Measurements from ENCODE around the gene DDX49. TPM values are rescaled to one million over a fixed set of nuclear protein-coding genes. Genes with fewer than 3 reads are reported as not detected.

DDX49 gene
- total and polyA plus RNA-seq, 5 donors, result 21.2 to 30.7 (median 28.2) TPM

DNA sequence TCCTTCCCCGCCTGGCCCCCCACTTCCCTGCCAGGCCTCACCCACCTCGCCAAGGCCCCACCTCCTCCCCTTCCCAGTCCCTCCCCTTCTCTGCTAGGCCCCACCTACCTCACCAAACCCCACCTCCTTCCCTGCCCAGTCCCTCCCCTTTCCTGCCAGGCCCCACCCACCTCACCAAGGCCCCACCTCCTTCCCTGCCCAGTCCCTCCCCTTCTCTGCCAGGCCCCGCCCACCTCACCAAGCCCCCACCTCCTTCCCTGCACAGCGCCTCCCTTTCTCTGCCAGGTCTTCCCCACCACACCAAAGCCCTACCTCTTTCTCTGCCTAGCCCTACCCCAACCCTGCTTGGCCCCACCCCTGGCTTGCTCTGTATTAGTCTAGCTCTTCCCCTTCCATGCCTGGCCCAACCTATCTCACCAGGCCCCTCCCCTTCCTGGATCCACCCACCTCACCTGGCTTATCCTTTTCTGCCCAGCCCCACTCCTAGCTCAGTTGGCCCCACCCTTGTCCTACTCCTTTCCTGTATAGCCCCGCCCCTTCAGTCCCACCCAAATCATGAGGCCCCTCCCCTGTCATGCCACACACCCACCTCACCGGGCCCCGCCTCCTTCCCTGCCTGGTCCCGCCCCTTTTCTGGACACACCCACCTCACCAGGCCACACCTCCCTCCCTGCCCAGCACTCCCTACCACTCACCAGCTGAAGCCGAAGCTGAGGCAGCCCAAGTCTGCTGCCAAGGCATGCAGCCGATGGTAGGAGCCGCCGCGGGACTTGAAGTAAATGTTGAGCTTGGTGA is 39.7 kb upstream of the DDX49 start:
- peak; percentile 51 to 63 for ATAC-seq
- Histone ChIP-seq H3K27ac (ENCODE audit: low read length) (no peak overlapping the region), H3K27me3 (ENCODE audit: control insufficient read depth, insufficient read depth) (no peaks in the 10 kb centered on the region), H3K9me3 (ENCODE audit: control insufficient read depth, low read length) (no peaks in the 10 kb centered on the region), H3K4me3 (ENCODE audit: low read length) (no peak overlapping the region), H3K4me1 (ENCODE audit: control insufficient read depth, insufficient read depth, low read length) (no peaks in the 10 kb centered on the region)
- peak in 1 of 3 donors; percentile 53 for DNase-seq
- WGBS, result 74% methylated on average over 13 of the region's 13 CpGs
- intact Hi-C loops (cut with DNase I), result no loop called here

- WGBS, result 87% methylated on average over 7 of the region's 7 CpGs
- intact Hi-C loops (cut with DNase I), result no loop called here
These were observed 38.0 kb upstream of the DDX49 start for GRCh38 chr19:18881491-18881890.

GRCh38 chr19:18883526-18884304 is 35.8 kb upstream of the DDX49 start:
- no peaks in the 10 kb centered on the region for H3K4me1 ChIP-seq (ENCODE audit: control insufficient read depth, insufficient read depth, low read length)
- no peak overlapping the region for H3K4me3 ChIP-seq (ENCODE audit: low read length)
- intact Hi-C loops (cut with DNase I), result no loop called here
- no peaks in the 10 kb centered on the region for H3K9me3 ChIP-seq (ENCODE audit: control insufficient read depth, low read length)
- peak in 1 of 3 donors; percentile 37 for DNase-seq
- ATAC-seq, result no peak
- H3K27me3 ChIP-seq (ENCODE audit: control insufficient read depth, insufficient read depth), result no peaks in the 10 kb centered on the region
- no peak overlapping the region for H3K27ac ChIP-seq (ENCODE audit: low read length)
- 85% methylated on average over 30 of the region's 30 CpGs for WGBS

More at GRCh38 chr19:18881491-18881890, 38.0 kb upstream of the DDX49 start:
- Histone ChIP-seq H3K4me1 (ENCODE audit: control insufficient read depth, insufficient read depth, low read length) (no peaks in the 10 kb centered on the region), H3K27ac (ENCODE audit: low read length) (no peak overlapping the region), H3K27me3 (ENCODE audit: control insufficient read depth, insufficient read depth) (no peaks in the 10 kb centered on the region), H3K9me3 (ENCODE audit: control insufficient read depth, low read length) (no peaks in the 10 kb centered on the region), H3K4me3 (ENCODE audit: low read length) (no peak overlapping the region)
- DNase-seq, result no peak
- no peak for ATAC-seq

DNA sequence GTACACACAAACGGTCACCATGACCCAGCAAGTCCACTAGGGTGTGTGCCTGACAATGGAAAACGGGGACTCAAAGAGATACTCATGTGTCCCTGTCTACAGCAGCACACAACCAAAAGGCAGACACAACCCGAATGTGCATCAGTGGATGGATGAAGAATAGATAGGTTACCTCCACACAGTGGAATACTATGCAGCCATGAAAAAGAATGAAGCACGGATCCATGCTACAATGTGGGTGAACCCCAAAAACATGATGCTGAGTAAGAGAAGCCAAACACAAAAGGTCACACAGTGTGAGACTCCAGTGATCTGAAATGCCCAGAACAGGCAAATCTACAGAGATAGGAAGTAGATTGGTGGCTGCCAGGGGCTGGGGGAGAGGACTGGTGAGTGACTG is 32.5 kb upstream of the DDX49 start:
- 95% methylated on average over 4 of the region's 4 CpGs for WGBS
- H3K4me3 ChIP-seq (ENCODE audit: low read length), result no peak overlapping the region
- H3K9me3 ChIP-seq (ENCODE audit: control insufficient read depth, low read length), result no peaks in the 10 kb centered on the region
- intact Hi-C loops (cut with DNase I), result no loop called here
- no peak for DNase-seq
- no peaks in the 10 kb centered on the region for H3K4me1 ChIP-seq (ENCODE audit: control insufficient read depth, insufficient read depth, low read length)
- no peaks in the 10 kb centered on the region for H3K27me3 ChIP-seq (ENCODE audit: control insufficient read depth, insufficient read depth)
- no peak for ATAC-seq
- H3K27ac ChIP-seq (ENCODE audit: low read length), result no peak overlapping the region

DNA sequence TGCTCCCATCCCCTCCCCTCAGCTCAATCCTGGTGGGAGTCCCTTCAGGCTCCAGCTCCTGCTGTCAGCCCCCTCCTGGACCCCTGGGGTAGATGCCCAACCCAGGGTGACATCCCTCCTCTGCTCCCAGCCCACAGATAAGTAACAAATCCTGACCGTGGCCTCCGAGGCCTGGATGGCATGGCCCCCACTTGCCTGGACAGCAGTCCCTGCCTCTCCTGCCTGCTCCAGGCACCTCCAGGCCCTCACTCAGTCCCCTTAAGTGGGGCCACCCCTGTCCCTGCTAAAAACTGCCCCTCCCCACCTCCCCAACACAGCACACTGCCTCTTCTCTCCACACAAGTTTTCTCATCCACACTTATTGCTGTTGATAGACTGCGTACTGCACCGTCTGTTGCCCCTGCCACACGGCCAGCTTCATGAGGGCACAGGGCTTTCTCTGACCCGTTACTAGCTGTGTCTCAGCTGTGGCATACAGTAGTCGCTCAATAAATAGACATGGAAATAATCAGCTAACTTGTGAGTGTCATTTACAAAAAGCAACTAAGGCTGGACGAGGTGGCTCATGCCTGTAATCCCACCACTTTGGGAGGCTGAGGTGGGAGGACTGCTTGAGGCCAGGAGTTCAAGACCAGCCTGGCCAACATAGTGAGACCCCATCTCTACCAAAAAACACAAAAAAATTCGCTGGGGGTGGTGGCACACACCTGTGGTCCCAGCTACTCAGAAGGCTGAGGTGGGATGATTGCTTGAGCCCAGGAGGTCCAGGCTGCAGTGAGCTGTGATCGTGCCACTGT is 29.4 kb upstream of the DDX49 start:
- 77% methylated on average over 10 of the region's 10 CpGs for WGBS
- DNase-seq, result no peak
- Histone ChIP-seq H3K27me3 (ENCODE audit: control insufficient read depth, insufficient read depth) (no peaks in the 10 kb centered on the region), H3K27ac (ENCODE audit: low read length) (no peak overlapping the region), H3K4me1 (ENCODE audit: control insufficient read depth, insufficient read depth, low read length) (peaks cover 5% of the 10 kb centered on the region), H3K9me3 (ENCODE audit: control insufficient read depth, low read length) (no peaks in the 10 kb centered on the region), H3K4me3 (ENCODE audit: low read length) (no peak overlapping the region)
- intact Hi-C loops (cut with DNase I), result no loop called here
- no peak for ATAC-seq

GRCh38 chr19:18893587-18894253 is 25.8 kb upstream of the DDX49 start:
- Histone ChIP-seq H3K4me3 (ENCODE audit: low read length) (no peak overlapping the region), H3K4me1 (ENCODE audit: control insufficient read depth, insufficient read depth, low read length) (peaks cover 5% of the 10 kb centered on the region), H3K27ac (ENCODE audit: low read length) (no peak overlapping the region), H3K9me3 (ENCODE audit: control insufficient read depth, low read length) (no peaks in the 10 kb centered on the region), H3K27me3 (ENCODE audit: control insufficient read depth, insufficient read depth) (no peaks in the 10 kb centered on the region)
- ATAC-seq (no peak), DNase-seq (peak in 1 of 3 donors; percentile 19)
- intact Hi-C loops (cut with DNase I), result no loop called here
- 39% methylated on average over 18 of the region's 18 CpGs for WGBS

- DNase-seq (peak; percentile 72 to 85 (median 82)), ATAC-seq (peak; percentile 47 to 55)
- no peaks in the 10 kb centered on the region for H3K27me3 ChIP-seq (ENCODE audit: control insufficient read depth, insufficient read depth)
- no peak overlapping the region for H3K4me3 ChIP-seq (ENCODE audit: low read length)
- H3K27ac ChIP-seq (ENCODE audit: low read length), result no peak overlapping the region
- intact Hi-C loops (cut with DNase I), result no loop called here
- H3K9me3 ChIP-seq (ENCODE audit: control insufficient read depth, low read length), result no peaks in the 10 kb centered on the region
- WGBS, result 11% methylated on average over 28 of the region's 28 CpGs
- H3K4me1 ChIP-seq (ENCODE audit: control insufficient read depth, insufficient read depth, low read length), result peaks cover 5% of the 10 kb centered on the region
These were observed 25.1 kb upstream of the DDX49 start for GRCh38 chr19:18894254-18895037.

DNA sequence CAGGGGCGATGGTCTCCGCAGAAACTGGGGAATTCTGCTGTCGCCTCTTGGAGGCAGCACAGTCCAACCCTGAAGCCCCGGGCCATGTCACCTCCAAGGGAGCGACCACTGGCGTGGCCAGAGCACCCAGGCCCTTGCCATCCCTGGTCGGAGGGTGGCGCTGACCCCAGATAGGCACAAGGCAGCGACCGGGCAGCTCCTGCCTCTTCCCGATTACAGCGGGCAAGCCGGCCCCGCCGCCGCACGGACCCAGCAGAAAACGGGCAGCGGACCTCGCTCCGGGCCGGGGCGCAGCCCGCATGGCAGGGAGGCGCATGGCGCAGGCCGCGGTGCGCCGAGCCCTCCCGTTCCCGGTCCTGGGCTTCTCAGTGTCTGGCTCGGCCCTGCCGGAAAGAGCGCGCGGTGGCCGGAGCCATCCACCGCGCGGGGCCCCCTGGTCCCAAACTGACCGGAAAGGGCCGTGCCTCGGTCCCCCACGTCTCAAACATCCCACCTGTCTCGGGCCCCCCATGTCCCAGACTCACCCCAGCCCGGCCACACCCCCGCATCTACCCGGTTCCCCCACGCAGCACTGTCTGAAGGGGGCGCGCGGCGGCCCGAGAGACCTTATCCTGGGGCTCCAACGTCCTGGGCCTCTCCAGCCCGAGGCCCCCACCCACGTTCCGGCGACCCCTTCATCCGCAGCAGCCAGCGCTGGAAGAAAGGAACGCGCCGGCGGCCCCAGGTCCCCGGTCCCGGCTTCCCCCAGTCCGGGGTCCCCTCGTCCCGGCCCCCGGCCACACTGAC is 24.3 kb upstream of the DDX49 start:
- peaks cover 5% of the 10 kb centered on the region for H3K4me1 ChIP-seq (ENCODE audit: control insufficient read depth, insufficient read depth, low read length)
- peak overlapping the region; percentile 46 for H3K4me3 ChIP-seq (ENCODE audit: low read length)
- WGBS, result under 1% methylated on average over 72 of the region's 72 CpGs
- peak in 2 of 3 donors; percentile 73 to 80 for DNase-seq
- ATAC-seq, result peak; percentile 48
- H3K27ac ChIP-seq (ENCODE audit: low read length), result no peak overlapping the region
- intact Hi-C loops (cut with DNase I), result no loop called here
- no peaks in the 10 kb centered on the region for H3K27me3 ChIP-seq (ENCODE audit: control insufficient read depth, insufficient read depth)
- H3K9me3 ChIP-seq (ENCODE audit: control insufficient read depth, low read length), result no peaks in the 10 kb centered on the region

GRCh38 chr19:18895824-18896341 is 23.6 kb upstream of the DDX49 start, which contains the start of gene CERS1:
TSS of gene CERS1 (minus strand) at chr19:18896158. CDS start at chr19:18896072, 86 bp downstream.
- no peak for ATAC-seq
- WGBS, result 1% methylated on average over 87 of the region's 89 CpGs
- no peaks in the 10 kb centered on the region for H3K9me3 ChIP-seq (ENCODE audit: control insufficient read depth, low read length)
- no peak for DNase-seq
- intact Hi-C loops (cut with DNase I), result no loop called here
- no peaks in the 10 kb centered on the region for H3K27me3 ChIP-seq (ENCODE audit: control insufficient read depth, insufficient read depth)
- no peak within 1 kb of the TSS for H3K27ac ChIP-seq (ENCODE audit: low read length)
- peak within 1 kb of the TSS; percentile 46 for H3K4me3 ChIP-seq (ENCODE audit: low read length)
- H3K4me1 ChIP-seq (ENCODE audit: control insufficient read depth, insufficient read depth, low read length), result peaks cover 5% of the 10 kb centered on the region

Measured in right cardiac atrium (tissue), 5 donors.